Neural crest cell (in vitro differentiated cells): ENCODE results near the gene TAF7. TPM values are rescaled to one million over a fixed set of nuclear protein-coding genes. Genes with fewer than 3 reads are reported as not detected.
"Not testable (repeated sequence)": the region's sequence is repeated elsewhere in the genome, so short reads cannot be mapped to it uniquely, and the experiment has no call there.

Experiments
- DNase-seq: peaks from one replicate; pipeline ENCODE4 v3.0.0; 2021; ENCODE audit warnings: low read depth, mixed read lengths, low spot score
- H3K27ac Mint-ChIP-seq: one replicate; pipeline ENCODE4 v1.8.0; 2021; ENCODE audit warnings: mild to moderate bottlenecking, mixed read lengths; ENCODE audit not compliant: unreplicated experiment
- H3K27me3 Mint-ChIP-seq: 2 replicates; pipeline ENCODE4 v1.8.0; 2021; ENCODE audit warnings: low read depth, mild to moderate bottlenecking, mixed read lengths
- H3K36me3 Mint-ChIP-seq: 2 replicates; pipeline ENCODE4 v1.8.0; 2021; ENCODE audit warnings: low read depth, mild to moderate bottlenecking, mixed read lengths
- H3K4me1 Mint-ChIP-seq: 2 replicates; pipeline ENCODE4 v1.8.0; 2021; ENCODE audit warnings: mixed read lengths
- H3K4me3 Mint-ChIP-seq: one replicate; pipeline ENCODE4 v1.8.0; 2021; ENCODE audit warnings: mild to moderate bottlenecking, mixed read lengths
- H3K9me3 Mint-ChIP-seq: 2 replicates; pipeline ENCODE4 v1.8.0; 2021; ENCODE audit warnings: mixed read lengths
- total RNA-seq: library from RNA; stranded (reverse); gene quantifications from 2 replicates; pipeline ENCODE4 v1.2.1, GENCODE V29; 2021
- TF ChIP-seq, protein P1 (sequence below): fragments of 200-600 bp; sonication (generic); conservative IDR thresholded peaks from 2 replicates; pipeline ENCODE4 v1.5.0; 2021; ENCODE audit warnings: antibody characterized with exemption, mild to moderate bottlenecking

Gene TAF7
- total RNA-seq, 1 donor from 2014 or later, result 100 TPM

DNA sequence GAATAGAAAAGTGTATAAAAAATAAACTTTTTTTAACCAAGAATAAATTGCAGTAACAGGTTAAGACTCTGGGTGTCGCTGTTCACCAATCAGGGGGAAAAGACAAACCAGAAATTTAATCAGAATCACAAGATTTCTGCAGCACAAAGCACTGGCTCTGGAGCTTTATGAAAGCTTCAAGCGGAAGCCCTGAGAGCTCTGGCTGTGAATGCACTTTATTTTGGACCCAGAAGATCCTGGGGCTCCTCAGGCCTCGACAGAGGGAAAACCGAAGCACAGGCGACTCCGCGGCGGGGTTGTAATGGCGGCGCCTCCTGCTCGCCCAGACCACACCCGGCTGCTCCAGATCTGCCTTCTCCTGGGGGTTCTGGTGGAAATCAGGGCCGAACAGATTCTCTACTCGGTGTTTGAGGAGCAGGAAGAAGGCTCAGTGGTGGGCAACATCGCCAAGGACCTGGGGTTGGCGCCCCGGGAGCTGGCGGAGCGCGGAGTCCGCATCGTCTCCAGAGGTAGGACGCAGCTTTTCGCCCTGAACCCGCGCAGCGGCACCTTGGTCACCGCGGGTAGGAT lies 34.4 kb upstream of the TAF7 start, which contains the start of gene PCDHGA4:
Gene PCDHGA4, plus strand, starts transcription at position 122 of the 570 bp plus-strand sequence. Its CDS starts 87 bp downstream, at position 209.
- Mint-ChIP-seq H3K9me3 (peaks cover 21% of the 10 kb centered on the region), H3K4me1 (no peaks in the 10 kb centered on the region), H3K27ac (no peak within 1 kb of the TSS), H3K27me3 (no peaks in the 10 kb centered on the region), H3K36me3 (peaks cover 36% of the 10 kb centered on the region), H3K4me3 (no peak within 1 kb of the TSS)
- no peak for DNase-seq
- TF ChIP-seq, protein P1, sequence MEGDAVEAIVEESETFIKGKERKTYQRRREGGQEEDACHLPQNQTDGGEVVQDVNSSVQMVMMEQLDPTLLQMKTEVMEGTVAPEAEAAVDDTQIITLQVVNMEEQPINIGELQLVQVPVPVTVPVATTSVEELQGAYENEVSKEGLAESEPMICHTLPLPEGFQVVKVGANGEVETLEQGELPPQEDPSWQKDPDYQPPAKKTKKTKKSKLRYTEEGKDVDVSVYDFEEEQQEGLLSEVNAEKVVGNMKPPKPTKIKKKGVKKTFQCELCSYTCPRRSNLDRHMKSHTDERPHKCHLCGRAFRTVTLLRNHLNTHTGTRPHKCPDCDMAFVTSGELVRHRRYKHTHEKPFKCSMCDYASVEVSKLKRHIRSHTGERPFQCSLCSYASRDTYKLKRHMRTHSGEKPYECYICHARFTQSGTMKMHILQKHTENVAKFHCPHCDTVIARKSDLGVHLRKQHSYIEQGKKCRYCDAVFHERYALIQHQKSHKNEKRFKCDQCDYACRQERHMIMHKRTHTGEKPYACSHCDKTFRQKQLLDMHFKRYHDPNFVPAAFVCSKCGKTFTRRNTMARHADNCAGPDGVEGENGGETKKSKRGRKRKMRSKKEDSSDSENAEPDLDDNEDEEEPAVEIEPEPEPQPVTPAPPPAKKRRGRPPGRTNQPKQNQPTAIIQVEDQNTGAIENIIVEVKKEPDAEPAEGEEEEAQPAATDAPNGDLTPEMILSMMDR, result peak; percentile 34

DNA sequence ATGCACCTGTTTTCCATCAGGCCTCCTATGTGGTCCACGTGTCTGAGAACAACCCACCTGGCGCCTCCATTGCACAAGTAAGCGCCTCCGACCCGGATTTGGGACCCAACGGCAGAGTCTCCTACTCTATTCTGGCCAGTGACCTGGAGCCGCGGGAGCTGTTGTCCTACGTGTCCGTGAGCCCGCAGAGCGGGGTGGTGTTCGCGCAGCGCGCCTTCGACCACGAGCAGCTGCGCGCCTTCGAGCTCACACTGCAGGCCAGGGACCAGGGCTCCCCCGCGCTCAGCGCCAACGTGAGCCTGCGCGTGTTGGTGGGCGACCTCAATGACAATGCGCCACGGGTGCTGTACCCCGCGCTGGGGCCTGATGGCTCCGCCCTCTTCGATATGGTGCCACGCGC lies 31.0 kb upstream of the TAF7 start:
- Mint-ChIP-seq H3K27ac (no peak overlapping the region), H3K9me3 (peaks cover 24% of the 10 kb centered on the region), H3K36me3 (peaks cover 34% of the 10 kb centered on the region), H3K4me3 (no peak overlapping the region), H3K4me1 (no peaks in the 10 kb centered on the region), H3K27me3 (no peaks in the 10 kb centered on the region)
- TF ChIP-seq, protein P1, result no peak
- DNase-seq, result no peak

GRCh38 chr5:141349917-141350619 lies 29.5 kb upstream of the TAF7 start, which contains the start of gene PCDHGB1:
TSS of gene PCDHGB1 (plus strand) at chr5:141350099. CDS start at chr5:141350261, 162 bp downstream.
- Mint-ChIP-seq H3K4me1 (no peaks in the 10 kb centered on the region), H3K9me3 (peaks cover 27% of the 10 kb centered on the region), H3K27ac (no peak within 1 kb of the TSS), H3K36me3 (peaks cover 31% of the 10 kb centered on the region), H3K4me3 (peak within 1 kb of the TSS; percentile 69), H3K27me3 (no peaks in the 10 kb centered on the region)
- DNase-seq, result peak; percentile 21
- TF ChIP-seq, protein P1, result peak; percentile 59

GRCh38 chr5:141346017-141346416 lies 25.4 kb upstream of the TAF7 start:
- H3K4me3 Mint-ChIP-seq, H3K27ac Mint-ChIP-seq, DNase-seq, H3K27me3 Mint-ChIP-seq, H3K4me1 Mint-ChIP-seq: not testable (repeated sequence)
- peaks cover 20% of the 10 kb centered on the region for H3K36me3 Mint-ChIP-seq
- H3K9me3 Mint-ChIP-seq, result peaks cover 27% of the 10 kb centered on the region

DNA sequence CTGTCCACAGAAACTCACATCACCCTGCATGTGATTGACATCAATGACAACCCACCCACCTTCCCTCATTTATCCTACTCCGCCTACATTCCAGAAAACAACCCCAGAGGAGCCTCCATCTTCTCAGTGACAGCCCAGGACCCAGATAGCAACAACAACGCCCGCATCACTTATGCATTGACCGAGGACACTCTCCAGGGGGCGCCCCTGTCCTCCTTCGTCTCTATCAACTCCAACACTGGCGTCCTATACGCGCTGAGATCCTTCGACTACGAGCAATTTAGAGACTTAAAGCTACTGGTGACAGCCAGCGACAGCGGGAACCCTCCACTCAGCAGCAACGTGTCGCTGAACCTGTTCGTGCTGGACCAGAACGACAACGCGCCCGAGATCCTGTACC lies 24.7 kb upstream of the TAF7 start:
- TF ChIP-seq, protein P1, result no peak
- no peaks in the 10 kb centered on the region for H3K27me3 Mint-ChIP-seq
- H3K4me1 Mint-ChIP-seq, result no peaks in the 10 kb centered on the region
- no peak overlapping the region for H3K27ac Mint-ChIP-seq
- no peak for DNase-seq
- H3K36me3 Mint-ChIP-seq, result peaks cover 19% of the 10 kb centered on the region
- H3K4me3 Mint-ChIP-seq, result no peak overlapping the region
- H3K9me3 Mint-ChIP-seq, result peaks cover 27% of the 10 kb centered on the region

GRCh38 chr5:141343953-141344463 lies 23.4 kb upstream of the TAF7 start:
- H3K27me3 Mint-ChIP-seq, result no peaks in the 10 kb centered on the region
- H3K4me1 Mint-ChIP-seq, result no peaks in the 10 kb centered on the region
- peaks cover 16% of the 10 kb centered on the region for H3K36me3 Mint-ChIP-seq
- H3K9me3 Mint-ChIP-seq, result peaks cover 25% of the 10 kb centered on the region
- H3K4me3 Mint-ChIP-seq, result no peak overlapping the region
- H3K27ac Mint-ChIP-seq, result no peak overlapping the region
- TF ChIP-seq, protein P1, result peak; percentile 18
- no peak for DNase-seq
